Muscle layer of duodenum (tissue), 2 donors: ENCODE measurements around the gene WDR20.

Source experiments
- H3K27ac ChIP-seq: one replicate; pipeline ENCODE4 v1.7.0; 2013; ENCODE audit warnings: mild to moderate bottlenecking, low read length
- H3K27me3 ChIP-seq: one replicate; pipeline ENCODE4 v1.7.0; 2013; ENCODE audit warnings: low read depth, mild to moderate bottlenecking, control low read depth, low read length
- H3K36me3 ChIP-seq, 2 donors: one replicate each; pipeline ENCODE4 v1.7.0; 2013; ENCODE audit warnings: low read length in 2 of 2, control low read depth in 1 of 2, mild to moderate bottlenecking in 1 of 2; ENCODE audit not compliant: insufficient read depth in 2 of 2, control insufficient read depth in 1 of 2
- H3K4me1 ChIP-seq, 2 donors: one replicate each; pipeline ENCODE4 v1.7.0; 2013; ENCODE audit warnings: low read length in 2 of 2, mild to moderate bottlenecking in 2 of 2, control low read depth in 1 of 2, moderate library complexity in 1 of 2; ENCODE audit not compliant: insufficient read depth in 2 of 2, control insufficient read depth in 1 of 2
- H3K4me3 ChIP-seq, 2 donors: one replicate each; pipeline ENCODE4 v1.7.0; 2013; ENCODE audit warnings: low read length in 2 of 2, low read depth in 1 of 2, mild to moderate bottlenecking in 1 of 2
- H3K9me3 ChIP-seq, 2 donors: one replicate each; pipeline ENCODE4 v1.7.0; 2013; ENCODE audit warnings: low read length in 2 of 2, control low read depth in 1 of 2, mild to moderate bottlenecking in 1 of 2; ENCODE audit not compliant: control insufficient read depth in 1 of 2
- donor health status: healthy.

The WDR20 gene

GRCh38 chr14:102201776-102202175, 62.1 kb downstream of the WDR20 start:
- Histone ChIP-seq H3K4me1 (peaks cover 0 to 5% of the 10 kb centered on the region in 2 donors), H3K36me3 (peaks cover 4 to 48% of the 10 kb centered on the region in 2 donors), H3K27ac (no peak overlapping the region), H3K9me3 (no peaks in the 10 kb centered on the region), H3K4me3 (no peak overlapping the region), H3K27me3 (no peaks in the 10 kb centered on the region)

DNA sequence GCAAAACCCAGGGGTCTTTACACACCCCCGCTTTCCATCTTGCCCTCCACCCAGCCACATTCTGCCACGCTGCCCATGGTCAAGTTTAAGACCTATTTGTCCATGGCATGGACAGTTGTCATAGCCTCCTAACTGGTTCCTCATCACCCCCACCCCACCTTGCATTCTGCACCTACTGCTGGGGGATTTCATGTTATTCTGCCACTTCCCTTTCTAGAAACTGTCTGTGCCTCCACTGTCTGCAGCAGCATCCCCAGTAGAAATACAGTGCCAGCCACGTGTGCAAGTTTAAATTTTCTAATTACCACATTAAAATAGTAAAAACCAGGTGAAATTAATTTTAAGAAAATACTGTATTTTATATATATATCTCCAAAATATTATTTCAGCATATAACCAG, 63.2 kb downstream of the WDR20 start:
- no peak overlapping the region for H3K27ac ChIP-seq
- H3K4me1 ChIP-seq = peaks cover 0 to 4% of the 10 kb centered on the region in 2 donors

DNA sequence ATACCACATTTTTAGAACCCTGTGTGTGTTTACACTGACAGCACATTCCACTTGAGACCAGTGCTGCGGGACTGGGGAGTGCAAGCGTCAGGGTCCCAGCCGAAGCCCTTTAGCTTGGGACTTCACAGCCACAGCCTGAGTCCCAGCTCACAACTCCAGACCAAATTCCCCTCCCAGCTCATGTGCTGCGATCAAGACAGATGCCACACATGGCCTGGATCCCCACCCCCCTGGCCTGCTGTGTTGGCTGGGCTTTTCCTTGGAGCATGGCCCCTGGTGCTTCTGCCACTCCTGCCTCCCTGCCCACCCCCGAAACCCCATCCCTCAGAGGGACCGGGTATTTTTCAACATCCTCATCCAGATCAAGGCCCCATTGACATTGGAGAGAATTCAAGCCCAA, 63.7 kb downstream of the WDR20 start:
- Histone ChIP-seq H3K4me3 (no peak overlapping the region), H3K4me1 (peaks cover 0 to 4% of the 10 kb centered on the region in 2 donors), H3K27me3 (no peaks in the 10 kb centered on the region), H3K36me3 (peaks cover 6 to 41% of the 10 kb centered on the region in 2 donors), H3K9me3 (no peaks in the 10 kb centered on the region), H3K27ac (no peak overlapping the region)

More for the DNA sequence above, 63.2 kb downstream of the WDR20 start:
- Histone ChIP-seq H3K27me3 (no peaks in the 10 kb centered on the region), H3K4me3 (no peak overlapping the region), H3K9me3 (no peaks in the 10 kb centered on the region), H3K36me3 (peaks cover 4 to 41% of the 10 kb centered on the region in 2 donors)

DNA sequence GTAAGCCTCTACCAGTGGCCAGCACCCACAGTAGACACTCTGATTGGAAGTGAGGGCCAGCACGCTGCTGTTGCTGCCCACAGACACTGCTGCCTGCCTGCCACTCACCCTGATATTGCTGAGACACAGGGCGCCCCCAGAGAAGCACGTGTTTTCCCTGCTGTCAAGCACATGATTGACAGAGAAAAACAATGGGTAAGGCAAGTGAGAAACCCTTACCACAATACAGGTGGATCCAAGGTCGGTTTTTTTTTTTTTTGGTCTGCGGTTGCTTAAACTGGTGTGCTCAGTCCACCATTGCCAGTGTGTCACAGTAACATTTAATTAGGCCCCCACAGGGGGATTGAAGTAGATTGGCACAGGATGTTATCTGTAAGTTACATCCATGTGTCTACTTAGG, 65.9 kb downstream of the WDR20 start:
- Histone ChIP-seq H3K4me3 (no peak overlapping the region), H3K27ac (no peak overlapping the region), H3K36me3 (peaks cover 13 to 48% of the 10 kb centered on the region in 2 donors), H3K4me1 (peaks cover 0 to 4% of the 10 kb centered on the region in 2 donors), H3K27me3 (no peaks in the 10 kb centered on the region), H3K9me3 (no peaks in the 10 kb centered on the region)

- Histone ChIP-seq H3K9me3 (no peaks in the 10 kb centered on the region), H3K4me3 (no peak overlapping the region), H3K27me3 (no peaks in the 10 kb centered on the region), H3K27ac (no peak overlapping the region), H3K4me1 (peaks cover 0 to 4% of the 10 kb centered on the region in 2 donors), H3K36me3 (peaks cover 13 to 37% of the 10 kb centered on the region in 2 donors)
Observed at GRCh38 chr14:102206918-102207317, 67.2 kb downstream of the WDR20 start.

DNA sequence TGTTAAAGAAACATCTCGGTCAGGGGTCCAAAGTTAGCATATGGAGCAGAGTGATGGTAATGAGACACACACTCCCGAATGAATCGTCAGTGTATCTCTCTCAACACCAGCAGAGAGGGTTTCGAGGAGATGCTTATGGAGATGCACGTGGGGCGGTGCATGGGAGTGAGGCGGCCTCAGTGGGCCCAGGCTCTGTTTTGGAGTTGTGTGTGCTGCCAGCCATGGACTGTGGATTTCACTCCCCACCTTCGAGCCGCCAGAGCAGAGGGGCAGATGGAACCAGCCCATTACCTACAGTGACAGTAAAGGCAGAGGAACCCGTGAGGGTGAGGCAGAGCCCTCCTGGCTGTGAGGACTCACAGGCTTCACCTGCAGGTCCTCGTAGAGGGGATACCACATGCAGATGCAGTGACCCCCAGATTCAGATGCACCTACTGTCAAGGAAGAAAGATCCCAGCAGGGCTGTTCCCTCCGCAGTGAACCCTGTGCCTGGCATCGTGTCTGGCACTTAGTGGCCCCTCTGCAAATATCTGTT, 68.2 kb downstream of the WDR20 start:
- Histone ChIP-seq H3K36me3 (peaks cover 13 to 37% of the 10 kb centered on the region in 2 donors), H3K27ac (no peak overlapping the region), H3K4me3 (no peak overlapping the region), H3K4me1 (peaks cover 0 to 4% of the 10 kb centered on the region in 2 donors), H3K27me3 (no peaks in the 10 kb centered on the region), H3K9me3 (no peaks in the 10 kb centered on the region)

GRCh38 chr14:102208741-102209140, 69.0 kb downstream of the WDR20 start:
- H3K9me3 ChIP-seq = no peaks in the 10 kb centered on the region
- peaks cover 13 to 40% of the 10 kb centered on the region in 2 donors for H3K36me3 ChIP-seq
- H3K27ac ChIP-seq = no peak overlapping the region
- no peak overlapping the region for H3K4me3 ChIP-seq
- H3K4me1 ChIP-seq = no peaks in the 10 kb centered on the region
- no peaks in the 10 kb centered on the region for H3K27me3 ChIP-seq

- Histone ChIP-seq H3K9me3 (no peaks in the 10 kb centered on the region), H3K36me3 (peaks cover 13 to 37% of the 10 kb centered on the region in 2 donors), H3K27ac (no peak overlapping the region), H3K27me3 (no peaks in the 10 kb centered on the region), H3K4me1 (peaks cover 0 to under 1% of the 10 kb centered on the region in 2 donors), H3K4me3 (no peak overlapping the region)
Observed at GRCh38 chr14:102209224-102209966, 69.7 kb downstream of the WDR20 start.

DNA sequence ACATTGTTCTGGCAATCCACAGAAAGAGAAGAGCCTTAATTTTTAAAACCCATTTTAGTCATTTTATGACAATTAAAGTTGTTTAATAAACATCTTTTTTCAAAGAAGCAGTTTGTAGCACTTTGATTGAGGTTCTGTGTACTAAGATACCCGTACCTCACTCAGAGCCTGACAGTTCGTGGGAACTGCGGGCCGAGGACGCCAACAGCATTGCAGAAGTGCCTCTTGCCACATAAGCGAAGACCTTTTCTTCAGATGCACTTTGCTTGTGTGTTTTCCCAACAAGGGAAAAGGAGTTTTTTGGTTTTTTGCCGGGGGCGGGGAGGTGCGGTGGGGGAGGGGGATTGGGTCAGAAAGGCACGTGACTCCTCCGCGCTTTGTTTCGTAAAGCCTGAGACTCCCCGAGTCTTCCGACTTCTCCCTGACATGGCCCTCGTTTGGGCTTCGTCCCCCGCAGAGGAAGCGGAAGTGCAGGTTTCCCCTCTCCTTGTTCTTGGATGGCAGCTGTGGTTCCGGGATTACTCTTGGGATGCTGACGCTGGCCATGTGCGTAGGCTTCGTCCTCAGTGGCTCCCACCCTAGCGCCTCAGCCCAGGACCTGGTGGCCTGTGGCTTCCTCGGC, 70.8 kb downstream of the WDR20 start:
- peaks cover 13 to 26% of the 10 kb centered on the region in 2 donors for H3K36me3 ChIP-seq
- no peaks in the 10 kb centered on the region for H3K27me3 ChIP-seq
- no peak overlapping the region for H3K27ac ChIP-seq
- H3K9me3 ChIP-seq = no peaks in the 10 kb centered on the region
- no peak overlapping the region for H3K4me3 ChIP-seq
- peaks cover 0 to 9% of the 10 kb centered on the region in 2 donors for H3K4me1 ChIP-seq

DNA sequence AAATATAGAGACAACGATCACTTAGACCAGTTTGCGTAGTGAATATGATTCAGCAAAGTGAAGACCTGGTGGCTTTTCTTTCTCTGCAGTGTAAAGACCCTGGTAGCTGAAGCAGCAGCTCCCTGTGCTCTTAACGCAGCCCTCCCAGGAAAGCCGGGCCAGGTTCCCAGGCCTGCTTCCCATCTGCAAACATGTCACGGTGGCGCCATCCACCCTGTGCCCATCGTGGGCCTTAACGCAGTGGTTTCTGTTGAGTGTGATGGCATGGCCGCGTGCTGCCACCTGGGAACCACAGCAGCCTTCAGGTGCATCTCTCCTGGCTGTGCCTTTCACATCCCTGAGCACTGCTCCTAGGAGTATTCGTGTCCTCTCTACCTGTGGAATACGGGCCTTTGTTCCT, 71.5 kb downstream of the WDR20 start:
- Histone ChIP-seq H3K27ac (no peak overlapping the region), H3K4me3 (no peak overlapping the region), H3K36me3 (peaks cover 13 to 24% of the 10 kb centered on the region in 2 donors), H3K4me1 (peaks cover 0 to 16% of the 10 kb centered on the region in 2 donors), H3K27me3 (no peaks in the 10 kb centered on the region), H3K9me3 (no peaks in the 10 kb centered on the region)

DNA sequence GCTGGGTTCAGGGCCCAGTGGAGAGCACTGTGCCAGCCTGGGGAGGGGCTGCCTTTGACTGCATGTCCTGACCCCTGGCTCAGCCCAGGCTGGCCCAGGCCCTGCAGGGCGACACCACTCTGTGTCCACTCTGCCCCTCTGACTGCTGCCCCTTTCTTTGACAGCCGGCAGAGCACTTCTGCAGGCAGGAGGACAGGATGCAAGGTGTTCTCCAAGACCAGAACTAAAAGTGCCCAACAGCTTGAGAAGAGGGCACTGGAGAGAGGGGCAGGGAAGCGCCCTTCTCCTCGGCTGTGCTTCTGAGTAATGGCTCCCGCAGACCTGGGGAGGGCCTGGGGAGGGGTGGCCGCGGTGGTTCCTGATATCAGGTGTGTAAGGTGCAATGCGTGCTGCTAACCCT, 72.7 kb downstream of the WDR20 start:
- no peaks in the 10 kb centered on the region for H3K9me3 ChIP-seq
- no peak overlapping the region for H3K4me3 ChIP-seq
- H3K27me3 ChIP-seq = no peaks in the 10 kb centered on the region
- H3K36me3 ChIP-seq = peaks cover 13 to 19% of the 10 kb centered on the region in 2 donors
- H3K27ac ChIP-seq = no peak overlapping the region
- H3K4me1 ChIP-seq = peaks cover 0 to 16% of the 10 kb centered on the region in 2 donors
